Prostate gland (tissue), 2 donors: ENCODE results near the gene AFP. TPM values are rescaled to one million over a fixed set of nuclear protein-coding genes. Genes with fewer than 3 reads are reported as not detected.

Experiments used
- DNase-seq: peaks from one replicate; pipeline ENCODE4 v3.0.0-alpha.2; 2019; ENCODE audit warnings: low spot score
- H3K27ac ChIP-seq, 2 donors: fragments of 200-600 bp; sonication (generic); 2 replicates each; pipeline ENCODE4 v1.5.1; 2017 to 2019
- H3K27me3 ChIP-seq: fragments of 200-600 bp; sonication (generic); replicated peaks from 2 replicates; pipeline ENCODE4 v1.5.1; 2019; ENCODE audit not compliant: insufficient read depth
- H3K36me3 ChIP-seq, 2 donors: fragments of 200-600 bp; sonication (generic); 1 replicate in 1 of 2; 2 replicates in 1 of 2; pipeline versions ENCODE4 v1.5.1 to v1.8.1; 2017 to 2019
- H3K4me1 ChIP-seq: fragments of 200-600 bp; sonication (generic); replicated peaks from 2 replicates; pipeline ENCODE4 v1.5.1; 2019
- H3K4me3 ChIP-seq, 2 donors: fragments of 200-600 bp; sonication (generic); 2 replicates each; pipeline ENCODE4 v1.5.1; 2017 to 2019
- H3K9me3 ChIP-seq: fragments of 200-600 bp; sonication (generic); 2 replicates; pipeline ENCODE4 v1.5.1; 2017
- CTCF ChIP-seq, 4 experiments: fragments of 200-600 bp in 2 of 4; fragments of 450-650 bp in 2 of 4; sonication (generic) in 2 of 4; IDR thresholded peaks; 1 replicate in 3 of 4; 2 replicates in 1 of 4; pipeline ENCODE4 v1.5.1; 2016 to 2019; ENCODE audit warnings: antibody characterized with exemption in 4 of 4, mild to moderate bottlenecking in 2 of 4, moderate library complexity in 2 of 4
- POLR2A ChIP-seq: fragments of 450-650 bp; IDR thresholded peaks from one replicate; pipeline ENCODE4 v1.6.1; 2016; ENCODE audit warnings: antibody characterized with exemption, mild to moderate bottlenecking
- POLR2AphosphoS5 ChIP-seq: sonication (generic); formaldehyde crosslinking; IDR thresholded peaks from one replicate; pipeline ENCODE4 v1.6.1; 2017; ENCODE audit warnings: antibody characterized with exemption
- WGBS: methylation state at CpG from one replicate; pipeline ENCODE4 v1.1.5; 2018; 5-methylcytosine and 5-hydroxymethylcytosine counted together
- intact Hi-C: fragments of 100-400 bp; cut with DNase I; formaldehyde crosslinking; loops from one replicate; pipeline ENCODE4 v1.14.2; 2022
- total RNA-seq, 2 donors: library from RNA; depleted of rRNA; stranded (reverse); fragments of >200 nt; gene quantifications; one replicate each; pipeline ENCODE4 v1.1.0, GENCODE V29; 2016

Gene AFP
- total RNA-seq, 2 donors from 2014 or later, result 0.45 TPM; not detected in 1

GRCh38 chr4:73421708-73422457 is 14.1 kb upstream of the AFP start:
- H3K9me3 ChIP-seq, result no peaks in the 10 kb centered on the region
- H3K36me3 ChIP-seq, result no peaks in the 10 kb centered on the region
- no peak overlapping the region for H3K4me3 ChIP-seq
- no peaks in the 10 kb centered on the region for H3K4me1 ChIP-seq
- H3K27ac ChIP-seq, result no peak overlapping the region
- no peak for DNase-seq
- intact Hi-C loops, result no loop called here
- H3K27me3 ChIP-seq, result no peaks in the 10 kb centered on the region
- TF ChIP-seq CTCF (IDR thresholded peaks at IDR 0.05), result no peak

GRCh38 chr4:73422458-73422752 is 13.6 kb upstream of the AFP start:
- no peaks in the 10 kb centered on the region for H3K9me3 ChIP-seq
- TF ChIP-seq CTCF (IDR thresholded peaks at IDR 0.05) (no peak), POLR2AphosphoS5 (no peak), POLR2A (no peak)
- no peak for DNase-seq
- no peaks in the 10 kb centered on the region for H3K36me3 ChIP-seq
- WGBS, result 80% methylated on average over 4 of the region's 4 CpGs
- no peak overlapping the region for H3K4me3 ChIP-seq
- H3K27ac ChIP-seq, result no peak overlapping the region
- no peaks in the 10 kb centered on the region for H3K4me1 ChIP-seq
- H3K27me3 ChIP-seq, result no peaks in the 10 kb centered on the region
- intact Hi-C loops, result no loop called here

- intact Hi-C loops, result no loop called here
- no peaks in the 10 kb centered on the region for H3K36me3 ChIP-seq
- H3K4me3 ChIP-seq, result no peak overlapping the region
- TF ChIP-seq POLR2A (no peak), CTCF (IDR thresholded peaks at IDR 0.05) (no peak), POLR2AphosphoS5 (no peak)
- H3K27me3 ChIP-seq, result no peaks in the 10 kb centered on the region
- H3K9me3 ChIP-seq, result no peaks in the 10 kb centered on the region
- DNase-seq, result no peak
- no peak overlapping the region for H3K27ac ChIP-seq
- no peaks in the 10 kb centered on the region for H3K4me1 ChIP-seq
These were observed 12.8 kb upstream of the AFP start for GRCh38 chr4:73423184-73423583.

GRCh38 chr4:73426666-73427065 is 9.4 kb upstream of the AFP start:
- Histone ChIP-seq H3K9me3 (no peaks in the 10 kb centered on the region), H3K27ac (no peak overlapping the region), H3K36me3 (no peaks in the 10 kb centered on the region), H3K4me1 (no peaks in the 10 kb centered on the region), H3K27me3 (no peaks in the 10 kb centered on the region), H3K4me3 (no peak overlapping the region)
- DNase-seq, result no peak
- TF ChIP-seq POLR2AphosphoS5, result no peak
- no peak for TF ChIP-seq CTCF (IDR thresholded peaks at IDR 0.05)
- TF ChIP-seq POLR2A, result no peak
- intact Hi-C loops, result no loop called here
- 72% methylated on average over 3 of the region's 3 CpGs for WGBS

GRCh38 chr4:73429118-73429517 is 6.9 kb upstream of the AFP start:
- H3K36me3 ChIP-seq, result no peaks in the 10 kb centered on the region
- no peak for DNase-seq
- no peaks in the 10 kb centered on the region for H3K9me3 ChIP-seq
- TF ChIP-seq POLR2A, result no peak
- TF ChIP-seq POLR2AphosphoS5, result no peak
- no peak for TF ChIP-seq CTCF (IDR thresholded peaks at IDR 0.05)
- no peaks in the 10 kb centered on the region for H3K27me3 ChIP-seq
- H3K4me3 ChIP-seq, result no peak overlapping the region
- no peak overlapping the region for H3K27ac ChIP-seq
- intact Hi-C loops, result no loop called here
- 88% methylated on average over 2 of the region's 2 CpGs for WGBS
- no peaks in the 10 kb centered on the region for H3K4me1 ChIP-seq
